Measurements from ENCODE around the gene SNX17.
"Not testable (repeated sequence)": the region's sequence is repeated elsewhere in the genome, so short reads cannot be mapped to it uniquely, and the experiment has no call there.

The SNX17 gene, protein sequence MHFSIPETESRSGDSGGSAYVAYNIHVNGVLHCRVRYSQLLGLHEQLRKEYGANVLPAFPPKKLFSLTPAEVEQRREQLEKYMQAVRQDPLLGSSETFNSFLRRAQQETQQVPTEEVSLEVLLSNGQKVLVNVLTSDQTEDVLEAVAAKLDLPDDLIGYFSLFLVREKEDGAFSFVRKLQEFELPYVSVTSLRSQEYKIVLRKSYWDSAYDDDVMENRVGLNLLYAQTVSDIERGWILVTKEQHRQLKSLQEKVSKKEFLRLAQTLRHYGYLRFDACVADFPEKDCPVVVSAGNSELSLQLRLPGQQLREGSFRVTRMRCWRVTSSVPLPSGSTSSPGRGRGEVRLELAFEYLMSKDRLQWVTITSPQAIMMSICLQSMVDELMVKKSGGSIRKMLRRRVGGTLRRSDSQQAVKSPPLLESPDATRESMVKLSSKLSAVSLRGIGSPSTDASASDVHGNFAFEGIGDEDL

DNA sequence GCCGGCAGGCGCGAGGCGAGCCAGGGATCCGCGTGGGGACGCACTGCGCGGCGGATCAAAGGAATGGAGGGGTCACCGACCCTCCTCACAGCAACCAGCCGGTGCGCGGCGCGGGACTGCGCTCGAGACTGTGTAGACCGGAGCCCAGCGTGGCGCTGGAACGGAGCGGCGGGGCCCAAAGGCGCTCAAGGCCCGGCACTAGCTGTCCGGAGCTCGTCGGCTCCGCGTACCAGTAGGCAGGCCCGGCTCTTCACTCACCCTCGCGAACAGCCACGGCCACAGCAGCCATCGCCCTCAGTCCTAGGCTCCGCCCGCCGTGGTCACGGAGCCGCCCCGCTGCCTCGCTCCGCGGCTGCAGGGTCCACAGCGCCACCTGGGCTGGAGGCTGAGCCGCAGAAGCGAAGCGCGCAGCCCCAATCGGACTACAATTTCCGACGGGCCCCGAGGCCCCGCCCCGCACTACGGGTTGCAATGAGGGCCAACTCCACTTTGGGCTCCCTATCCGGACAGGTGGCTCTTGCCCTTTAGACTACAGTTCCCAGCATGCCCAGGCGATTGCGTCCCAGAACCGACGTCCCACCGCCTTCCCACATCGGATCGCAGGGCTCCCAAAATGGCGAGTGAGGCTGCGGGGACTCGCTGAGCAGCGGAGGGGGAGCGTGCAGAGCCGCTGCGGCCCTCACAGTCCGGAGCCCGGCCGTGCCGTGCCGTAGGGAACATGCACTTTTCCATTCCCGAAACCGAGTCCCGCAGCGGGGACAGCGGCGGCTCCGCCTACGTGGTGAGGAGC is at the start of gene SNX17, which contains the start of gene EIF2B4:
Gene SNX17 (plus strand): TSS at position 591 of the 790 bp plus-strand sequence. CDS start 128 bp downstream, at position 719.
Gene EIF2B4 (minus strand): TSS at position 313 of the 790 bp plus-strand sequence. CDS start 24 bp downstream, at position 289.
- DNase-seq: peak; percentile 98

GRCh38 chr2:27320958-27321543 is 49.4 kb upstream of the SNX17 start:
- DNase-seq: peak; percentile 68

DNA sequence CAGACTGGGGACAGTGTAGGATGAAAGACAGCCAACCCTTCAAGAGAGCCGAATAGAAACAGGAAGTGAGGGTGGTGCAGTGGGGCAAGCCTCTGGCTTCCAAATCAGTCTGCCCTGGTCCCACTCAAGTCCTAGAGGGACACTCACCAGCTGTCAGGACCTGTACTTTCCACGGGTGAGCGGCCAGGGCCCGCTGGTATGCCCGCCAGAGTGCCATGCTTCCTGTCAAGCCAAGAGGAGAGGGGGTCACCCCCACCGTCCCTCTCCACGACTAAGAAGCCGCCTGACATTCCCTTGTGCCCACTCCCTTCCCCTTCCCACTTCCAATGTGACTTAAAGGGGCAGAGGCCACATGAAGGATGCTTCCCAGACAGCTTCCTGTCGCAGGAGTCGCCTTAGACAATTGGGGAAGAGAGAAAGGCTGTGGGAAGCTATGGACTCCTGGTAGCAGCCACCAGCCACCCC is 48.1 kb upstream of the SNX17 start:
- DNase-seq: no peak

- DNase-seq: peak; percentile 78
Measured at GRCh38 chr2:27322766-27323595, 47.4 kb upstream of the SNX17 start, which contains the start of gene MPV17. Gene MPV17, minus strand, starts transcription at chr2:27323097. Its CDS starts 580 bp downstream, at chr2:27322517.

DNA sequence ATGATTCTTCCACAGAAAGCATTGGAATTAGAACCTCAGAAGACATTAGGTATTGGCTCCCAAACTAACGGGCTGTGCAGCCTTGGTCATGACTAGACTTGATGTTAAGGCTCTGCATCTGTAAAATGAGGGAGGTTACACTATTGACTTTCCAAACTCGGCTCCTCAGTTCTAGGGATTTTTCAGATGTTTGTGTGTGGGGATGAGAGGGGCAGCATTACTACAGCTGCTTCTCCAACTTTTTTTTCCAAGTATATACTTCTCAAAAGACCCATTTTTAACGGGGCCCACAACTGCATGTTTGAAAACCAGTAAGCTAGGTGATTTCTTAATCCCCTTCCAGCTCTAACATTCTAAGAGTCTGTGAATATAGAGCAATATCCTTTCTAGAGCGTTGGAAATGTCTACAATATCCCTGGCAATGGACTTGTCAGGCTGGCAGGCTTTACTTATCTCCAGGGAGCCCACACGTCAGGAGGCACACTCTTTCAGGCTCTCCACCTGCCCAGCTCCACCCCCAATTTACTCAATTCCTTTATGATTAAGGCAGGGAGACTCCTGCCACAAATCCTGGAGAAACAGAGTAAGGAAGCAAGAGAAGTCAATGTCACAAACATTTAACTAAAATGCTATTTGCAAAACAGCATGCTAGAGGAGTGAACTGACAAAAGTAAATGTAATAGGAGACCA is 46.7 kb upstream of the SNX17 start:
- no peak for DNase-seq

DNA sequence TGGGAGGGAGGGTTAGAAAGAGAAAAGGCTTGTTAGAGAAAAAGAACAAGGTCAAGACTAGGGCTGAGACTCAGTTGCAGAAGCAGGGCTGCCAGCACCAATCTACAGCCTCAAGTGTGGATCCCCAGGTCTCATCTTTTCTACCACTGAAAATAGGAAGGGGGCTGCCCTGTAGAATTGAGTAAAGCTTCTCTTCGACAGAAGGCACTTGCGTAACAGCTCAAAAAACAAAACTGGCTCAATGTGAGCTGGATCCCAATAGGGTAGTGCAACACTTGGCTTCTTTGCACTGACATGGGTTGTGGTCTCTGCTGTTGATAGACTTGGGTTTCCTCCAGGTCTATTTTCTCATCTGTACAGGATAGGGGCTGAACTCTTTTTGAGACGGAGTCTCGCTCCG is 45.7 kb upstream of the SNX17 start:
- DNase-seq: no peak

DNA sequence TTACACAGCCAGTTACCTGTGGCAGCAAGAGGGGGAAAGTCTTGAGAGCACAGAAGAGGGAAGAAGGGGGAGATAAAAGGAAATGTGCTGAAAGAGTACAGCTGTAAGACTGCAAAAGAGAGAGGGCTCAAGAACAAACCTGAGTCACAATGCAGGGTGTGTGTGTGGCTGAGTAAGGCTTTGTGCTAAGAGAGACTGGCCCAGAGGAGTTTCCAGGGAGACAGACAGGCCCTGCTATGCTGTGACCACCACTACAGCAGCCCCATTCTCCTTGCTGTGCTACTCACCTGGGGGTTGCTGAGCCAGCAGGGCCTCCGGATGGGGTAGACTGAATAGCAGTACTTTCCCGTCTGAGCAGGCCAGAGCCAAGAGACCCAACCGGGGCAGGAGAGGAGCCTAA is 35.1 kb upstream of the SNX17 start:
- no peak for DNase-seq

GRCh38 chr2:27336173-27336572 is 34.2 kb upstream of the SNX17 start:
- DNase-seq: no peak

DNA sequence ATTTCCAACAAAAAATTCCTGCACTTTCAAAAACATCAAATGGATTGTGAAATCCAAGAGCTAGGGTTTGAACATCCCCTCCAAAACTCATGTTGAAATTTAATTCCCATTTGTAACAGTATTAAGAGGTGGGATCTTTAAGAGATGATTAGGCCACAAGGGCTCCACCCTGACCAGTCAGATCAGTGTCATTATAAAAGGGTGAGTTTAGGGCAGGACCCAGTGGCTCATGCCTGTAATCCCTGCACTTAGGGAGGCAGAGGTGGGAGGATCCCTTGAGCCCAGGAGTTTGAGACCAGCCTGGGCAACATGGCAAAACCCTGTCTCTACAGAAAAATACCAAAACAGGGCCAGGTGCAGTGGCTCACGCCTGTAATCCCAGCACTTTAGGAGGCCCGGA is 22.8 kb upstream of the SNX17 start:
- DNase-seq: no peak

GRCh38 chr2:27350106-27350693 is 20.2 kb upstream of the SNX17 start:
- DNase-seq: no peak

- DNase-seq: no peak
Measured at GRCh38 chr2:27351802-27352598, 18.4 kb upstream of the SNX17 start.

- not testable (repeated sequence) for DNase-seq
Measured at GRCh38 chr2:27353386-27353761, 17.0 kb upstream of the SNX17 start.

DNA sequence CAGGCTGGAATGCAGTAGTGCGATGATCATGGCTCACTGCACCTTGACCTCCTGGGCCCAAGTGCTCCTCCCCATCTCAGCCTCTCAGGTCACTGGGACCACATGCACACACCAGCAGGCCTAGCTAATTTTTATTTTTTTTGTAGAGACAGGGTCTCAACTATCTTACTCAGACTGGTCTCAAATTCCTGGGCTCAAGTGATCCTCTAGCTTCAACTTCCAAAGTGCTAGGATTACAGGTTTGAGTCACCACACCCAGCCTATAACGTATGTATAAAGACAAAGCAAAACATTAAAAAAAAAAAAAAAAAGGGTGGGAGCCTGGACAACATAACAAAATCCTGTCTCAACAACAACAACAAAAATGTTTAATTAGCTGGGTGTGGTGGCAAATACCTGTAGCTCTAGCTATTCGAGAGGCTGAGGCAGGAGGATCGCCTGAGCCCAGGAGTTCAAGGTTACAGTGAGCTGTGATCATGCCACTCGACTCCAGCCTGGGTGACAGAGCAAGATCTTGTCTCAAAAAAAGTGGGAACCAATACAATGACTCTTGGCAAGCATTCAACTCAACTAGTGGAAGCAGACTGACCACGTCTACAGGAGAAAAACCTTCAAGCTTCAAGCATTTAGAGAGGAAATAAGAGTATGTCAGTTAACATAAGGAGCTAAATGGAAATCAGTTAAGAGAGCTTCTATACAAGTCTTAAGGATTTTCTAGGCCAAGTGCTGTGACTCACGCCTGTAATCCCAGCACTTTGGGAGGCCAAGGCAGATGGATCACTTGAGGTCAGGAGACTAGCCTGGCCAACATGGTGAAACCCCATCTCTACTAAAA is 16.4 kb upstream of the SNX17 start:
- DNase-seq: no peak

DNA sequence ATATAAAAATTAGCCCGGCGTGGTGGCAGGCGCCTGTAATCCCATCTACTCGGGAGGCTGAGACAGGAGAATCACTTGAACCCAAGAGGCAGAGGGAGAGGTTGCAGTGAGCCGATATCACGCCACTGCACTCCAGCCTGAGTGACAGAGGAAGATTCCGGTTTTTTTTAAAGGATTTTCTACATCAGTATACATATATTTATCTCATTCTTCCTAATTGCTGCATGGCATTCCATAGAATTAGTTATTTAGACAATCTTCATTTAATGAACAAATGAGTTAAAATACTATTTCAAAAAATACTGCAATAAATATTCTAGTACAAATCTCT is 15.9 kb upstream of the SNX17 start:
- no peak for DNase-seq

DNA sequence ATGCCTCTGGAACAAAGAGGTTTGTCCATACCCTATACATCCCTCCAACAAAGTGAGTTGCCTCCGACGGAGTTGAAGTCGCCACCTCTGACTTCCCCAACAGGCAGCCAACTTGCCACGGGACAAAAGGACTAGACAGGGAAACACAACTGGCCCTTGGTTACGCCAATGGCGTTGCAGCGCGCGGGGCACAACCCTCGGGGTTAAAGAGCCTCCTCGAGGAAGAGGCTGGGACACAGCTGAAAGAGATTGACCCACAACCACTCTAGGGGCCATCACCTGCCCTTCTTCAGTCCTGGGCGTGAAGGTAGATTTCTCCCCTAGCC is 14.4 kb upstream of the SNX17 start:
- DNase-seq: no peak

DNA sequence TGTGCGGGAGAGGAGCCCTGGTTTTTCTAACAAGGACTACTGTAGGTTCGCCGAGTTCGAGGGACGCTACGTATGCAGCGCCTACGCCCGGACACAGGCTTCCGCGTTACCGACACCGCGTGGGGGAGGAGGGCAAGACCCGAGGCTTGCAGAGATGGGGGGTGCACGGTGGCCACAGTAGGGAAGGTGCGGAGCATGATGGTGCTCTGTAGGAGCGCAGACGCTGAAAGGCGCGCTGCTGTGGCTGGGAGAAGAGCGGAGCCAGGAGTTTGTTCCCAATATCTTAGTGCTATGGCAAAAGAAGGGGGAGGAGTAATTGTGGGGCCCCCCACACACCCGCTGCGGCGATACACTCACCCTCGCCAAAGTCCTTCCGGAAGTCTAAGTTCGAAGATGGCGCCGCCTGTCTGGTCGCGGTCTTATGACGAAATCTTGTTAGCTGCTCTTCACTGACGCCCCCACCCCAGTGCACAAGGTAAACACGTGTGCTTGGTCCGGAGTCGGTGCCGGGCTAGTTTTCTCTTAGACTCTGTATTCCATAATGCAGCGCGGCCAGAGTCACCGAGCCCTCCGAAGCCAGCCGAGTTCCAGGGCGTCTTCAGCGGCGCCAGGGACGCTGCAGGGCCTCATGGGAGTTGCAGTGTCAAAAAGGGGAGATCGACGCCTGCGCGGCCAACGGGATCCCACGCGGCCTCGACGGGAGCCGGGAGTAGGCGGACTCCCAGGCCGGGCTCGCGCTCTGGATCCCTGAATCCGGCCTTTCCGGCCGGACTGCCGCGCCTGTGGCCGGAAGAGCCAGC is 13.8 kb upstream of the SNX17 start, which contains the start of gene GTF3C2:
Gene GTF3C2 (minus strand): TSS at position 383 of the 800 bp plus-strand sequence. CDS start 13,210 bp downstream, outside the sequence.
- peak; percentile 96 for DNase-seq

DNA sequence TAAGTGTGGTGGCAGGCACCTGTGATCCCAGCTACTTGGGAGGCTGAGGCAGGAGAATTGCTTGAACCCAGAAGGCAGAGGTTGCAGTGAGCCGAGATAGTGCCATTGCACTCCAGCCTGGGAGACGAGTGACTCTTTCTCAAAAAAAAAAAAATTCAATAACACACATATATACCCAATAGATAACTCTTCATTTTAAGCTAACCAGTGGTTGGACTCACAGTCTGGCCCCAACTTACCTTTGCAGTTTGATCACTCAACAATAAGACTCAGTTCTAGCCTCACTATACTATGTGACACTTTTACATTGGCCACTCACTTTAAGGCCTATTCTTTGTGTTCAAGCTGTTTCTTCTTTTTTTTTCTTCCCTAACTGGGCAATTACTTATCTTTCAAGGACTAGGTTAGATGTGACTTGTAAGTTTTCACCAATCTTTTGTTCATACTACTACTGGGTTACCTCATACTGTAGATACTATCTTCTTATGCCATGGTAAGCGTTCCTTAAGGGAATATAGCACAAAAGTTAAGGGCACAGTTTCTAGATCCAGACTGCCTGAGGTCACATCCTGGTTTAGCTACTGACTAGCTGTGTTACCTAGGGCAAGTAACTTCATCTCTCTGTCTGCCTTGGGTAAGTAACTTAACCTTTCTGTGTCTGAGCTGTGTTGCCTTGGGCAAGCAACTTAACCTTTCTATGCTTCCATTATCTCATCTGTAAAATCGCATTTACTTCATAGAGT is 7.6 kb upstream of the SNX17 start:
- no peak for DNase-seq

DNA sequence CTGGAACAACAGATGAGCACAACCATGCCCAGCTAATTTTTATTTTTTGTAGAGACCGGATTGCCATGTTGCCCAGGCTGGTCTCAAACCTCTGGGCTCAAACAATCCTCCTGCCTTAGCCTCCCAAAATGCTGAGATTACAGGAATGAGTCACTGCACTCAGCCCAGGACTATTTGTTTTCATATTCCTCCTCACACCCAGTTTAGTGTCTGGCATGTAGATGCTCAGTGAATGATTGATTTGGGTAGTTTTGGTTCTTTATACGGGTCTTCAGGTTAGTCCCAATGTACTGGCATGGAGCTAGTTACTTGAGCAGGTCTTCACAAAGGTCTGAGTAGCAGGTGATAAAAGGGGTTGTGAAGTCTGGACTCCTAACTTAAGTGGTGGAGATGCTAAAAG is 6.5 kb upstream of the SNX17 start:
- no peak for DNase-seq

Data from NCI-H446 treated with DMSO at 0.1 percent for 48 hours (cell line).